Fibroblast of skin of right biceps (primary cell): Measurements from ENCODE around the gene NDRG3.

ENCODE experiments used
- DNase-seq: peaks from one replicate; pipeline ENCODE4 v3.0.0-alpha.2; 2013

NDRG3 gene

GRCh38 chr20:36605399-36606157 lies 140.3 kb downstream of the NDRG3 start, which contains the start of gene RAB5IF:
TSS of gene RAB5IF (plus strand) at chr20:36605779. CDS start at chr20:36605952, 173 bp downstream.
- peak; percentile 98 for DNase-seq

DNA sequence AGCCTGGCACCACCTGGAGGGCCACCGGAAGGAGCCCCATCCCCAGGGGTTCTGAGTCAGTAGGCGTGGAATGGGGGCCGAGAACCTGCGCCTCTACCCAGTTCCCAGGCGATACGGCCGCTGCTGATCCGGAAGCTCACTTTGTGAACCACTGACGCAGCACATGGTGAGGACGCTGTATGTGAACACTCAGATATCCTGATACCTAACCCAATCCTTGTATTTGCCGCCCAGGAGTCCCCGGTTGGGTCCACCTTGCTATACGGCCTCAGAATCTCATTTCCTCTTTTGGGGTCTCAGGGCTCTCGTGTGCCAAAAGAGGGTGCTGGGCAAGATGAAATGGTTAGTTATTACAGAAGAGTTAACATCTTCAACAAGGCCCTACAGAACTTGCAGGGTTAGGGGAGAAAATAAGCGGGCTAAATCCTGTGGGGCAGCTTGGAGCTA lies 140.9 kb downstream of the NDRG3 start:
- peak; percentile 6 for DNase-seq
